ENCODE measurements around the gene ALDH16A1.

GRCh38 chr19:49403404-49404187 lies 49.4 kb upstream of the ALDH16A1 start:
- TF ChIP-seq CTCF (IDR thresholded peaks at IDR 0.05; ENCODE audit: insufficient read depth, low read length) (no peak), POLR2AphosphoS5 (IDR thresholded peaks at IDR 0.05; ENCODE audit: low read depth) (no peak), REST (IDR thresholded peaks at IDR 0.05; ENCODE audit: insufficient replicate concordance, low read depth) (no peak), SPI1 (IDR thresholded peaks at IDR 0.05; ENCODE audit: borderline replicate concordance, low read depth) (no peak), GABPA (IDR thresholded peaks at IDR 0.05; ENCODE audit: low read depth) (no peak)

All from HL-60 (cell line).